ENCODE data around the gene PTGS1.

DNA sequence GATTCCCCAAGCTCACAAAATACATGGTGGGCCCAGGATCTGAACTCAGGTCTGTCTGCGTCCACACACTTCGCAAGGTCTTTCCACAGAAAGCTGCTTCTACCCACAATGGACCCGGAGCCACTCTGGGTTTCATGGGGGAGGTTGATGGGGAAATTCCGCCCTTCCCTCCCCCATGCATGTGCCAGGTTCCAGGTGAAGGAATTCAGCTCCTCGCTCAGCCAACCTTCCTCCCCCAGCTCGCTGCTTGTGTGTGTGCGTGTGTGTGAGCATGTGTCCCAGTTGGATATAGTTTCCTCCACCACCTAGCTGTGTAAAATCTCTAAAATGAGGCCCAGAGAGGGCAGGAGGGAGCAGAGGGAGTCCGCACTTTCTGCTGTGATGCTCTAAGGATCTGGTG, 1.0 kb downstream of the PTGS1 start:
- TF ChIP-seq CTCF (IDR thresholded peaks at IDR 0.05; ENCODE audit: control extremely low read depth in 1 of 3, insufficient read depth in 1 of 3, low read depth in 1 of 3, low read length in 3 of 3) (no peak), NRF1 (IDR thresholded peaks at IDR 0.05; ENCODE audit: low read depth, low read length) (no peak), POLR2A (IDR thresholded peaks at IDR 0.05; ENCODE audit: control extremely low read depth in 1 of 2, low read depth in 2 of 2, low read length in 2 of 2) (no peak), RFX5 (IDR thresholded peaks at IDR 0.05; ENCODE audit: borderline replicate concordance, low read depth, low read length) (no peak), YY1 (IDR thresholded peaks at IDR 0.05; ENCODE audit: low read depth, low read length) (no peak), ZNF274 (IDR thresholded peaks at IDR 0.05; ENCODE audit: borderline replicate concordance, extremely low read depth, low read length) (no peak), POLR2AphosphoS5 (IDR thresholded peaks at IDR 0.05; ENCODE audit: low read depth, low read length) (no peak), SIN3A (conservative IDR thresholded peaks at IDR 0.05 in 1 of 2, IDR thresholded peaks at IDR 0.05 in 1 of 2; ENCODE audit: low read depth in 1 of 2, low read length in 2 of 2) (no peak), EP300 (IDR thresholded peaks at IDR 0.05; ENCODE audit: borderline replicate concordance in 1 of 2, low read depth in 2 of 2, low read length in 2 of 2) (no peak), CHD2 (IDR thresholded peaks at IDR 0.05; ENCODE audit: low read length) (no peak), TCF12 (IDR thresholded peaks at IDR 0.05; ENCODE audit: low read depth, low read length) (no peak), CTBP2 (IDR thresholded peaks at IDR 0.05; ENCODE audit: borderline replicate concordance, insufficient read depth, insufficient read length, low read length) (no peak), TAF1 (IDR thresholded peaks at IDR 0.05; ENCODE audit: low read depth, low read length) (no peak)

Data from H1 (cell line).